SK-N-MC (cell line): ENCODE results near the gene C1QTNF8.

Experiments
- DNase-seq: peaks from one replicate; pipeline ENCODE4 v3.0.0-alpha.2; 2011; ENCODE audit warnings: low read depth, low spot score
- H3K27ac ChIP-seq: fragments of 200-600 bp; sonication (generic); 2 replicates; pipeline ENCODE4 v1.5.1; 2016; ENCODE audit warnings: mixed run types
- H3K36me3 ChIP-seq: fragments of 200-600 bp; sonication (generic); 2 replicates; pipeline ENCODE4 v1.6.1; 2017; ENCODE audit warnings: antibody characterized with exemption, low read length, mixed read lengths; ENCODE audit not compliant: insufficient read depth
- H3K4me3 ChIP-seq: fragments of 200-600 bp; sonication (generic); 2 replicates; pipeline ENCODE4 v1.5.1; 2016
- H3K9ac ChIP-seq: fragments of 200-600 bp; sonication (generic); 2 replicates; pipeline ENCODE4 v1.8.0; 2017; ENCODE audit warnings: mixed run types, mixed read lengths; ENCODE audit not compliant: insufficient read length
- H3K9me3 ChIP-seq: fragments of 200-600 bp; sonication (generic); 2 replicates; pipeline ENCODE4 v1.6.1; 2017; ENCODE audit warnings: low read depth, mild to moderate bottlenecking, antibody characterized with exemption, low read length, moderate library complexity, mixed read lengths
- EZH2 ChIP-seq: fragments of 200-600 bp; sonication (generic); IDR thresholded peaks from one replicate; pipeline ENCODE4 v1.6.1; 2017; ENCODE audit warnings: antibody characterized with exemption
- FOXP2 ChIP-seq: optimal IDR thresholded peaks from 2 replicates; pipeline ENCODE3; 2011; ENCODE audit warnings: mild to moderate bottlenecking, moderate library complexity; ENCODE audit not compliant: insufficient read depth; ENCODE audit errors: extremely low read length, control extremely low read depth
- POLR2AphosphoS5 ChIP-seq: IDR thresholded peaks from 2 replicates; pipeline ENCODE4 v1.6.1; 2012; ENCODE audit warnings: mild to moderate bottlenecking, low read depth, low read length, borderline replicate concordance

C1QTNF8 gene

GRCh38 chr16:1124291-1124690 is 28.2 kb upstream of the C1QTNF8 start:
- H3K9ac ChIP-seq, result no peak overlapping the region
- H3K27ac ChIP-seq, result no peak overlapping the region
- no peak for TF ChIP-seq EZH2
- TF ChIP-seq POLR2AphosphoS5, result no peak
- TF ChIP-seq FOXP2, result no peak
- no peaks in the 10 kb centered on the region for H3K9me3 ChIP-seq
- no peaks in the 10 kb centered on the region for H3K36me3 ChIP-seq
- no peak for DNase-seq
- H3K4me3 ChIP-seq, result no peak overlapping the region

- no peak for DNase-seq
- H3K36me3 ChIP-seq, result no peaks in the 10 kb centered on the region
- TF ChIP-seq EZH2 (no peak), FOXP2 (no peak), POLR2AphosphoS5 (no peak)
- no peak overlapping the region for H3K27ac ChIP-seq
- H3K4me3 ChIP-seq, result no peak overlapping the region
- H3K9ac ChIP-seq, result no peak overlapping the region
- H3K9me3 ChIP-seq, result no peaks in the 10 kb centered on the region
These were observed 27.6 kb upstream of the C1QTNF8 start for GRCh38 chr16:1123525-1124230.

- TF ChIP-seq POLR2AphosphoS5, result no peak
- H3K36me3 ChIP-seq, result no peaks in the 10 kb centered on the region
- no peak overlapping the region for H3K27ac ChIP-seq
- H3K9me3 ChIP-seq, result no peaks in the 10 kb centered on the region
- DNase-seq, result no peak
- H3K4me3 ChIP-seq, result no peak overlapping the region
- H3K9ac ChIP-seq, result no peak overlapping the region
These were observed 26.3 kb upstream of the C1QTNF8 start for GRCh38 chr16:1122398-1122765.

- no peak for DNase-seq
- TF ChIP-seq FOXP2, result no peak
- TF ChIP-seq POLR2AphosphoS5, result no peak
- no peak for TF ChIP-seq EZH2
- Histone ChIP-seq H3K9ac (no peak overlapping the region), H3K9me3 (no peaks in the 10 kb centered on the region), H3K27ac (no peak overlapping the region), H3K36me3 (no peaks in the 10 kb centered on the region), H3K4me3 (no peak overlapping the region)
These were observed 25.8 kb upstream of the C1QTNF8 start for GRCh38 chr16:1121601-1122397.

- no peaks in the 10 kb centered on the region for H3K9me3 ChIP-seq
- H3K36me3 ChIP-seq, result no peaks in the 10 kb centered on the region
- TF ChIP-seq EZH2, result no peak
- no peak for TF ChIP-seq POLR2AphosphoS5
- TF ChIP-seq FOXP2, result no peak
- H3K9ac ChIP-seq, result no peak overlapping the region
- no peak for DNase-seq
- no peak overlapping the region for H3K27ac ChIP-seq
- H3K4me3 ChIP-seq, result no peak overlapping the region
These were observed 25.0 kb upstream of the C1QTNF8 start for GRCh38 chr16:1121009-1121408.

- Histone ChIP-seq H3K4me3 (no peak overlapping the region), H3K9ac (no peak overlapping the region), H3K36me3 (no peaks in the 10 kb centered on the region), H3K27ac (no peak overlapping the region), H3K9me3 (no peaks in the 10 kb centered on the region)
- TF ChIP-seq FOXP2 (no peak), POLR2AphosphoS5 (no peak), EZH2 (peak; percentile 18)
- DNase-seq, result no peak
These were observed 24.5 kb upstream of the C1QTNF8 start for GRCh38 chr16:1120577-1120941.

- no peak overlapping the region for H3K27ac ChIP-seq
- no peak for DNase-seq
These were observed 23.9 kb upstream of the C1QTNF8 start for GRCh38 chr16:1119766-1120576.

GRCh38 chr16:1119129-1119528 is 23.1 kb upstream of the C1QTNF8 start:
- H3K9ac ChIP-seq, result no peak overlapping the region
- no peak overlapping the region for H3K27ac ChIP-seq
- DNase-seq, result no peak
- no peak for TF ChIP-seq EZH2
- TF ChIP-seq POLR2AphosphoS5, result no peak
- no peak for TF ChIP-seq FOXP2
- no peak overlapping the region for H3K4me3 ChIP-seq
- no peaks in the 10 kb centered on the region for H3K36me3 ChIP-seq
- H3K9me3 ChIP-seq, result no peaks in the 10 kb centered on the region

More at GRCh38 chr16:1119766-1120576, 23.9 kb upstream of the C1QTNF8 start:
- H3K36me3 ChIP-seq, result no peaks in the 10 kb centered on the region
- H3K9ac ChIP-seq, result no peak overlapping the region
- H3K9me3 ChIP-seq, result no peaks in the 10 kb centered on the region
- H3K4me3 ChIP-seq, result no peak overlapping the region
- TF ChIP-seq POLR2AphosphoS5 (no peak), EZH2 (peak; percentile 8)

GRCh38 chr16:1117926-1118325 is 21.9 kb upstream of the C1QTNF8 start:
- no peak overlapping the region for H3K4me3 ChIP-seq
- H3K9ac ChIP-seq, result no peak overlapping the region
- no peak for TF ChIP-seq POLR2AphosphoS5
- no peak for TF ChIP-seq EZH2
- no peak for TF ChIP-seq FOXP2
- no peaks in the 10 kb centered on the region for H3K9me3 ChIP-seq
- DNase-seq, result no peak
- H3K27ac ChIP-seq, result no peak overlapping the region
- H3K36me3 ChIP-seq, result no peaks in the 10 kb centered on the region
